HEK293 (cell line): ENCODE data around the gene CHN1.

Experiments
- ATF2 ChIP-seq: fragments of 450-650 bp; formaldehyde crosslinking; IDR thresholded peaks from 2 replicates; pipeline ENCODE4 v1.5.1; 2016; ENCODE audit warnings: missing biosample characterization, missing genetic modification characterization, low read depth
- GLI4 ChIP-seq: fragments of 450-650 bp; formaldehyde crosslinking; IDR thresholded peaks from 2 replicates; pipeline ENCODE4 v1.5.1; 2016; ENCODE audit warnings: missing biosample characterization, missing genetic modification characterization
- ZNF133 ChIP-seq: fragments of 450-650 bp; formaldehyde crosslinking; IDR thresholded peaks from 2 replicates; pipeline ENCODE4 v1.5.1; 2016; ENCODE audit warnings: missing biosample characterization, missing genetic modification characterization
- ZNF23 ChIP-seq: fragments of 450-650 bp; formaldehyde crosslinking; IDR thresholded peaks from 2 replicates; pipeline ENCODE4 v1.5.1; 2016; ENCODE audit warnings: missing biosample characterization, missing genetic modification characterization, borderline replicate concordance
- ZNF324 ChIP-seq: fragments of 450-650 bp; formaldehyde crosslinking; IDR thresholded peaks from 2 replicates; pipeline ENCODE4 v1.5.1; 2016; ENCODE audit warnings: missing biosample characterization, missing genetic modification characterization
- ZNF623 ChIP-seq: fragments of 450-650 bp; formaldehyde crosslinking; IDR thresholded peaks from 2 replicates; pipeline ENCODE4 v1.5.1; 2016; ENCODE audit warnings: missing biosample characterization, missing genetic modification characterization
- ZSCAN18 ChIP-seq: fragments of 450-650 bp; formaldehyde crosslinking; IDR thresholded peaks from 2 replicates; pipeline ENCODE4 v1.5.1; 2016; ENCODE audit warnings: missing biosample characterization, missing genetic modification characterization
- TF ChIP-seq, protein P1 (sequence below): fragments of 450-650 bp; formaldehyde crosslinking; IDR thresholded peaks from 2 replicates; pipeline ENCODE4 v1.5.1; 2016; ENCODE audit warnings: missing biosample characterization, missing genetic modification characterization
- TF ChIP-seq, protein P2 (sequence below): sonication (generic); formaldehyde crosslinking; IDR thresholded peaks from 2 replicates; pipeline ENCODE4 v1.8.1; 2022; ENCODE audit warnings: mild to moderate bottlenecking, moderate library complexity, missing genetic modification reagents

DNA sequence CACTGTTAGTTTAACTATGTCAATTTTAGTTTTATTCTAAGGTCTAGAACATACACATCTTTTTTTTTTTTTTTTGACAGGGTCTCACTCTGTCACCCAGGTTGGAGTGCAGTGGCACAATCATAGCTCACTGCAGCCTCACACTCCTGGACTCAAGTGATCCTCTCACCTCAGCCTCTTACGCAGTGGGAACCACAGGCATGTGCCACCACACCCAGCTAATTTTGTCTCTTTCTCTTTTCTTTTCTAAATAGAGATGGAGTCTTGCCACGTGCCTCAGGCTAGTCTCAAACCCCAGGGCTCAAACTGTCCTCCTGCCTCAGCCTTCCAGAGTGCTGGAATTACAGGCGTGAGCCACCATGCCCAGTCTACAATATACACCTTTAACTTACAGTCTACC lies 171.4 kb downstream of the CHN1 start:
- TF ChIP-seq GLI4 (tag by site-specific recombination), result no peak
- TF ChIP-seq, protein P1, sequence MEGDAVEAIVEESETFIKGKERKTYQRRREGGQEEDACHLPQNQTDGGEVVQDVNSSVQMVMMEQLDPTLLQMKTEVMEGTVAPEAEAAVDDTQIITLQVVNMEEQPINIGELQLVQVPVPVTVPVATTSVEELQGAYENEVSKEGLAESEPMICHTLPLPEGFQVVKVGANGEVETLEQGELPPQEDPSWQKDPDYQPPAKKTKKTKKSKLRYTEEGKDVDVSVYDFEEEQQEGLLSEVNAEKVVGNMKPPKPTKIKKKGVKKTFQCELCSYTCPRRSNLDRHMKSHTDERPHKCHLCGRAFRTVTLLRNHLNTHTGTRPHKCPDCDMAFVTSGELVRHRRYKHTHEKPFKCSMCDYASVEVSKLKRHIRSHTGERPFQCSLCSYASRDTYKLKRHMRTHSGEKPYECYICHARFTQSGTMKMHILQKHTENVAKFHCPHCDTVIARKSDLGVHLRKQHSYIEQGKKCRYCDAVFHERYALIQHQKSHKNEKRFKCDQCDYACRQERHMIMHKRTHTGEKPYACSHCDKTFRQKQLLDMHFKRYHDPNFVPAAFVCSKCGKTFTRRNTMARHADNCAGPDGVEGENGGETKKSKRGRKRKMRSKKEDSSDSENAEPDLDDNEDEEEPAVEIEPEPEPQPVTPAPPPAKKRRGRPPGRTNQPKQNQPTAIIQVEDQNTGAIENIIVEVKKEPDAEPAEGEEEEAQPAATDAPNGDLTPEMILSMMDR (tag by site-specific recombination), result no peak
- no peak for TF ChIP-seq ZNF324 (tag by site-specific recombination)
- no peak for TF ChIP-seq ZSCAN18 (tag by site-specific recombination)
- TF ChIP-seq ATF2 (tag by site-specific recombination), result no peak
- TF ChIP-seq ZNF623 (tag by site-specific recombination), result no peak
- no peak for TF ChIP-seq ZNF23
- TF ChIP-seq, protein P2, sequence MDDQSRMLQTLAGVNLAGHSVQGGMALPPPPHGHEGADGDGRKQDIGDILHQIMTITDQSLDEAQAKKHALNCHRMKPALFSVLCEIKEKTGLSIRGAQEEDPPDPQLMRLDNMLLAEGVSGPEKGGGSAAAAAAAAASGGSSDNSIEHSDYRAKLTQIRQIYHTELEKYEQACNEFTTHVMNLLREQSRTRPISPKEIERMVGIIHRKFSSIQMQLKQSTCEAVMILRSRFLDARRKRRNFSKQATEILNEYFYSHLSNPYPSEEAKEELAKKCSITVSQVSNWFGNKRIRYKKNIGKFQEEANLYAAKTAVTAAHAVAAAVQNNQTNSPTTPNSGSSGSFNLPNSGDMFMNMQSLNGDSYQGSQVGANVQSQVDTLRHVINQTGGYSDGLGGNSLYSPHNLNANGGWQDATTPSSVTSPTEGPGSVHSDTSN (CRISPR knock-in tag), result no peak
- no peak for TF ChIP-seq ZNF133
